ENCODE measurements around the gene ORC3.

DNA sequence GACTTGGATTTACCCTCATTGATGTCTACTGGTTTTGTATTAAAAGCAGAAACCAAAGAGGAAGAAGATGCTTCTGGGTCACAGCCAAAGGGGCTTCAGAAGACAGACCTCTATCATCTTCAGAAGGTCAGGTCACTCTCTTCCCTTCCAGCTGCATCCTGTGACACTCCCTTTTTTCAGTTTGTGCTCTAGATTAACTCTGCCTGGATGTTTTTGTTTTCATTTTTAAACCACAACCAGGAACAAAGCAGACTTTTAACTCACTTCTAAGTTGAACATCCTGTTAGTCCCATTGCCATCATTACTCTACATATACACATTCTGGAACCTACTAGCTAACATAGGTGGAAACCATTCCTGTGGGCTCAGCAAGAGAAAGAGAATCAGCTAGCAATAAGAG is 66.9 kb downstream of the ORC3 start:
- TF ChIP-seq, protein P1, sequence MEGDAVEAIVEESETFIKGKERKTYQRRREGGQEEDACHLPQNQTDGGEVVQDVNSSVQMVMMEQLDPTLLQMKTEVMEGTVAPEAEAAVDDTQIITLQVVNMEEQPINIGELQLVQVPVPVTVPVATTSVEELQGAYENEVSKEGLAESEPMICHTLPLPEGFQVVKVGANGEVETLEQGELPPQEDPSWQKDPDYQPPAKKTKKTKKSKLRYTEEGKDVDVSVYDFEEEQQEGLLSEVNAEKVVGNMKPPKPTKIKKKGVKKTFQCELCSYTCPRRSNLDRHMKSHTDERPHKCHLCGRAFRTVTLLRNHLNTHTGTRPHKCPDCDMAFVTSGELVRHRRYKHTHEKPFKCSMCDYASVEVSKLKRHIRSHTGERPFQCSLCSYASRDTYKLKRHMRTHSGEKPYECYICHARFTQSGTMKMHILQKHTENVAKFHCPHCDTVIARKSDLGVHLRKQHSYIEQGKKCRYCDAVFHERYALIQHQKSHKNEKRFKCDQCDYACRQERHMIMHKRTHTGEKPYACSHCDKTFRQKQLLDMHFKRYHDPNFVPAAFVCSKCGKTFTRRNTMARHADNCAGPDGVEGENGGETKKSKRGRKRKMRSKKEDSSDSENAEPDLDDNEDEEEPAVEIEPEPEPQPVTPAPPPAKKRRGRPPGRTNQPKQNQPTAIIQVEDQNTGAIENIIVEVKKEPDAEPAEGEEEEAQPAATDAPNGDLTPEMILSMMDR (IDR thresholded peaks at IDR 0.05; ENCODE audit: extremely low read depth in 1 of 2, insufficient read depth in 1 of 2, low read depth in 1 of 2, low read length in 2 of 2): no peak
- TF ChIP-seq, protein P2, sequence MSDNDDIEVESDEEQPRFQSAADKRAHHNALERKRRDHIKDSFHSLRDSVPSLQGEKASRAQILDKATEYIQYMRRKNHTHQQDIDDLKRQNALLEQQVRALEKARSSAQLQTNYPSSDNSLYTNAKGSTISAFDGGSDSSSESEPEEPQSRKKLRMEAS (IDR thresholded peaks at IDR 0.05; ENCODE audit: insufficient read depth, insufficient read length): no peak
- TF ChIP-seq POLR2A (IDR thresholded peaks at IDR 0.05; ENCODE audit: low read depth, low read length): no peak
